ENCODE results near the gene OR2G2. TPM values are rescaled to one million over a fixed set of nuclear protein-coding genes. Genes with fewer than 3 reads are reported as not detected.
A peak's percentile ranks its signal among the peaks of the same experiment; 100 is the strongest.

Gene OR2G2
- total RNA-seq, 1 experiment from 2014 or later: not detected

DNA sequence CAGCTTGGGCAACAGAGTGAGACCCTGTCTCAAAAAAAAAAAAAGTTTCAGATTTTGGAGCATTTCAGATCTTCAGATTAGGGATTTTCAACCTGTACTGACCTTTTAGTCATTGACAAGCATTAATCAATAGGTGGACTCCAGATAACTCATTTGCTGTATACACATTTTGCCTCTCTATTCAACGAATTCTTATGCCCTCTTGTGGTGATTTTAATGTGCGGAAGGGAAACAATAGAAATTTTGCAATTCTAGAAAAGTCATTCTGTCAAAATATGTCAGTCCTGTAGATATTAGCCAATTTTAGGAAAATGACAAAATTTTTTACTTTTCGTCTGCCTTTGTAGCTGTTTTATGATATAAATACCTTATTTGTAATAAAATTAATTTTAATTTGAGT lies 11.6 kb upstream of the OR2G2 start:
- no peaks in the 10 kb centered on the region for H3K36me3 ChIP-seq (ENCODE audit: control insufficient read depth, insufficient read depth, low read length)
- BruUV-seq (replicated peaks): no TSS peak
- CTCF ChIA-PET: no interaction called here
- no peak for ATAC-seq
- POLR2A ChIA-PET: no interaction called here
- H3K27me3 ChIP-seq (ENCODE audit: control insufficient read depth, insufficient read depth, low read length): no peaks in the 10 kb centered on the region
- intact Hi-C loops (cut with micrococcal nuclease; ENCODE audit: unreplicated experiment) (loop anchor here (1.0 to 5.0 kb wide), 2 partner anchors 186 to 204 kb away; no protein-coding TSS in a partner anchor), in situ Hi-C loops (cut with HindIII; ENCODE audit: low pct_unique_long_range_greater_than_20kb, low sequenced_read_pairs) (no loop called here)
- no peaks in the 10 kb centered on the region for H3K9me3 ChIP-seq (ENCODE audit: control insufficient read depth, insufficient read depth, low read depth, low read length)
- H3K4me3 ChIP-seq (ENCODE audit: low read depth in 2 of 2, low read length in 2 of 2): no peak overlapping the region
- no peak for TF ChIP-seq TCF7L2 (IDR thresholded peaks at IDR 0.05; ENCODE audit: low read depth, low read length)
- TF ChIP-seq, protein P1, sequence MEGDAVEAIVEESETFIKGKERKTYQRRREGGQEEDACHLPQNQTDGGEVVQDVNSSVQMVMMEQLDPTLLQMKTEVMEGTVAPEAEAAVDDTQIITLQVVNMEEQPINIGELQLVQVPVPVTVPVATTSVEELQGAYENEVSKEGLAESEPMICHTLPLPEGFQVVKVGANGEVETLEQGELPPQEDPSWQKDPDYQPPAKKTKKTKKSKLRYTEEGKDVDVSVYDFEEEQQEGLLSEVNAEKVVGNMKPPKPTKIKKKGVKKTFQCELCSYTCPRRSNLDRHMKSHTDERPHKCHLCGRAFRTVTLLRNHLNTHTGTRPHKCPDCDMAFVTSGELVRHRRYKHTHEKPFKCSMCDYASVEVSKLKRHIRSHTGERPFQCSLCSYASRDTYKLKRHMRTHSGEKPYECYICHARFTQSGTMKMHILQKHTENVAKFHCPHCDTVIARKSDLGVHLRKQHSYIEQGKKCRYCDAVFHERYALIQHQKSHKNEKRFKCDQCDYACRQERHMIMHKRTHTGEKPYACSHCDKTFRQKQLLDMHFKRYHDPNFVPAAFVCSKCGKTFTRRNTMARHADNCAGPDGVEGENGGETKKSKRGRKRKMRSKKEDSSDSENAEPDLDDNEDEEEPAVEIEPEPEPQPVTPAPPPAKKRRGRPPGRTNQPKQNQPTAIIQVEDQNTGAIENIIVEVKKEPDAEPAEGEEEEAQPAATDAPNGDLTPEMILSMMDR (IDR thresholded peaks at IDR 0.05): peak; percentile 62
- peak; percentile 5 for DNase-seq (ENCODE audit: low read depth, low spot score)
- no peak overlapping the region for H3K27ac ChIP-seq (ENCODE audit: low read length)
- H3K4me1 ChIP-seq (ENCODE audit: control insufficient read depth, insufficient read depth, low read length): no peaks in the 10 kb centered on the region

DNA sequence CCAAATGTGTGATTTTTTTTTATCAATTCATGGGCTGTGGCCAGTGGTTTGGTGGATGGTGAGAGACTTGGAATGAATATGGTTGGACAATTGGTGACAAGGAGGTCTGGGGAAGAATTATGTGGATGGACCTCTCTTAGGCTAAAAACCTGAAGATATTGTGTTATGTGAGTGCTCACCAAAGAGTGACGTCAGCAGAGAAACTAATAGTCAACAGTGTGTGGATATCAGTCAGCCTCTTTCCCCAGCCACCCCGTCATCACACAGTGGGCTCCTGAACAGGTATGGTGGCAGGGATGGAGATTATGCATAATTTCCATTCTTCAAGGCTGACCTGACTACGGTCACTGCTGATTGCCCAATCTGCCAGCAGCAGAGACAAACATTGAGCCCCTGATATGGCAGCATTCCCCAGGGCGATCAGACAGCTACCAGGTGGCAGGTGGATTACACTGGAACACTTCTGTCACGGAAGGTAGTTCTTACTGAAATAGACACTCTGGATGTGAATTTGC lies 9.2 kb upstream of the OR2G2 start:
- TF ChIP-seq TCF7L2 (IDR thresholded peaks at IDR 0.05; ENCODE audit: low read depth, low read length) (no peak), SIN3A (IDR thresholded peaks at IDR 0.05; ENCODE audit: borderline replicate concordance, insufficient read depth, low read depth, low read length) (no peak), POLR2AphosphoS5 (IDR thresholded peaks at IDR 0.05; ENCODE audit: low read depth, low read length) (no peak)
- TF ChIP-seq, protein P2, sequence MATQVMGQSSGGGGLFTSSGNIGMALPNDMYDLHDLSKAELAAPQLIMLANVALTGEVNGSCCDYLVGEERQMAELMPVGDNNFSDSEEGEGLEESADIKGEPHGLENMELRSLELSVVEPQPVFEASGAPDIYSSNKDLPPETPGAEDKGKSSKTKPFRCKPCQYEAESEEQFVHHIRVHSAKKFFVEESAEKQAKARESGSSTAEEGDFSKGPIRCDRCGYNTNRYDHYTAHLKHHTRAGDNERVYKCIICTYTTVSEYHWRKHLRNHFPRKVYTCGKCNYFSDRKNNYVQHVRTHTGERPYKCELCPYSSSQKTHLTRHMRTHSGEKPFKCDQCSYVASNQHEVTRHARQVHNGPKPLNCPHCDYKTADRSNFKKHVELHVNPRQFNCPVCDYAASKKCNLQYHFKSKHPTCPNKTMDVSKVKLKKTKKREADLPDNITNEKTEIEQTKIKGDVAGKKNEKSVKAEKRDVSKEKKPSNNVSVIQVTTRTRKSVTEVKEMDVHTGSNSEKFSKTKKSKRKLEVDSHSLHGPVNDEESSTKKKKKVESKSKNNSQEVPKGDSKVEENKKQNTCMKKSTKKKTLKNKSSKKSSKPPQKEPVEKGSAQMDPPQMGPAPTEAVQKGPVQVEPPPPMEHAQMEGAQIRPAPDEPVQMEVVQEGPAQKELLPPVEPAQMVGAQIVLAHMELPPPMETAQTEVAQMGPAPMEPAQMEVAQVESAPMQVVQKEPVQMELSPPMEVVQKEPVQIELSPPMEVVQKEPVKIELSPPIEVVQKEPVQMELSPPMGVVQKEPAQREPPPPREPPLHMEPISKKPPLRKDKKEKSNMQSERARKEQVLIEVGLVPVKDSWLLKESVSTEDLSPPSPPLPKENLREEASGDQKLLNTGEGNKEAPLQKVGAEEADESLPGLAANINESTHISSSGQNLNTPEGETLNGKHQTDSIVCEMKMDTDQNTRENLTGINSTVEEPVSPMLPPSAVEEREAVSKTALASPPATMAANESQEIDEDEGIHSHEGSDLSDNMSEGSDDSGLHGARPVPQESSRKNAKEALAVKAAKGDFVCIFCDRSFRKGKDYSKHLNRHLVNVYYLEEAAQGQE (IDR thresholded peaks at IDR 0.05; ENCODE audit: insufficient read depth in 1 of 2, low read depth in 2 of 2, low read length in 1 of 2): no peak
- TF ChIP-seq, protein P1 (IDR thresholded peaks at IDR 0.05): no peak
- no peak for DNase-seq (ENCODE audit: low read depth, low spot score)
- no peaks in the 10 kb centered on the region for H3K9me3 ChIP-seq (ENCODE audit: control insufficient read depth, insufficient read depth, low read depth, low read length)
- BruUV-seq (replicated peaks): no TSS peak
- no peaks in the 10 kb centered on the region for H3K27me3 ChIP-seq (ENCODE audit: control insufficient read depth, insufficient read depth, low read length)
- ChIA-PET POLR2A (no interaction called here), CTCF (no interaction called here)
- in situ Hi-C loops (cut with HindIII; ENCODE audit: low pct_unique_long_range_greater_than_20kb, low sequenced_read_pairs) (no loop called here), intact Hi-C loops (cut with micrococcal nuclease; ENCODE audit: unreplicated experiment) (loop anchor here (5.0 kb wide), 1 partner anchor 207 kb away; no protein-coding TSS in a partner anchor)
- no peak overlapping the region for H3K4me3 ChIP-seq (ENCODE audit: low read depth in 2 of 2, low read length in 2 of 2)
- no peaks in the 10 kb centered on the region for H3K4me1 ChIP-seq (ENCODE audit: control insufficient read depth, insufficient read depth, low read length)
- ATAC-seq: no peak
- H3K27ac ChIP-seq (ENCODE audit: low read length): no peak overlapping the region
- H3K36me3 ChIP-seq (ENCODE audit: control insufficient read depth, insufficient read depth, low read length): no peaks in the 10 kb centered on the region

Data from Panc1 (cell line).